ENCODE results near the gene SIX3. TPM values are rescaled to one million over a fixed set of nuclear protein-coding genes. Genes with fewer than 3 reads are reported as not detected.

The SIX3 gene
- total RNA-seq, 1 donor from 2014 or later: not detected

GRCh38 chr2:44962176-44962695 lies 20.7 kb downstream of the SIX3 start:
- Mint-ChIP-seq H3K9me3 (no peaks in the 10 kb centered on the region), H3K27me3 (peaks cover 25% of the 10 kb centered on the region), H3K4me1 (no peaks in the 10 kb centered on the region), H3K4me3 (no peak overlapping the region), H3K27ac (no peak overlapping the region), H3K36me3 (ENCODE audit: low read depth) (no peaks in the 10 kb centered on the region)
- no peak for DNase-seq
- intact Hi-C loops (cut with micrococcal nuclease): no loop called here

- intact Hi-C loops (cut with micrococcal nuclease): no loop called here
- H3K27ac Mint-ChIP-seq: no peak overlapping the region
- no peak overlapping the region for H3K4me3 Mint-ChIP-seq
- H3K4me1 Mint-ChIP-seq: no peaks in the 10 kb centered on the region
- H3K27me3 Mint-ChIP-seq: peaks cover 18% of the 10 kb centered on the region
- no peaks in the 10 kb centered on the region for H3K36me3 Mint-ChIP-seq (ENCODE audit: low read depth)
- no peaks in the 10 kb centered on the region for H3K9me3 Mint-ChIP-seq
- no peak for DNase-seq
Measured at GRCh38 chr2:44964752-44965236, 23.3 kb downstream of the SIX3 start.

GRCh38 chr2:44965684-44966083 lies 24.2 kb downstream of the SIX3 start:
- H3K4me3 Mint-ChIP-seq: no peak overlapping the region
- H3K36me3 Mint-ChIP-seq (ENCODE audit: low read depth): no peaks in the 10 kb centered on the region

GRCh38 chr2:44967056-44967455 lies 25.6 kb downstream of the SIX3 start:
- DNase-seq: no peak
- Mint-ChIP-seq H3K27ac (no peak overlapping the region), H3K27me3 (peaks cover 15% of the 10 kb centered on the region), H3K9me3 (no peaks in the 10 kb centered on the region), H3K4me1 (no peaks in the 10 kb centered on the region), H3K4me3 (no peak overlapping the region), H3K36me3 (ENCODE audit: low read depth) (no peaks in the 10 kb centered on the region)
- intact Hi-C loops (cut with micrococcal nuclease): no loop called here

More at GRCh38 chr2:44965684-44966083, 24.2 kb downstream of the SIX3 start:
- intact Hi-C loops (cut with micrococcal nuclease): no loop called here
- Mint-ChIP-seq H3K27me3 (peaks cover 15% of the 10 kb centered on the region), H3K9me3 (no peaks in the 10 kb centered on the region), H3K27ac (no peak overlapping the region), H3K4me1 (no peaks in the 10 kb centered on the region)
- no peak for DNase-seq

- Mint-ChIP-seq H3K4me1 (no peaks in the 10 kb centered on the region), H3K9me3 (no peaks in the 10 kb centered on the region), H3K27me3 (peaks cover 9% of the 10 kb centered on the region), H3K4me3 (no peak overlapping the region), H3K36me3 (ENCODE audit: low read depth) (no peaks in the 10 kb centered on the region), H3K27ac (no peak overlapping the region)
- intact Hi-C loops (cut with micrococcal nuclease): no loop called here
- no peak for DNase-seq
Measured at GRCh38 chr2:44967727-44968432, 26.4 kb downstream of the SIX3 start.

- H3K27ac Mint-ChIP-seq: no peak overlapping the region
- no peaks in the 10 kb centered on the region for H3K9me3 Mint-ChIP-seq
- DNase-seq: no peak
- peaks cover 2% of the 10 kb centered on the region for H3K27me3 Mint-ChIP-seq
- intact Hi-C loops (cut with micrococcal nuclease): no loop called here
- no peaks in the 10 kb centered on the region for H3K4me1 Mint-ChIP-seq
- no peaks in the 10 kb centered on the region for H3K36me3 Mint-ChIP-seq (ENCODE audit: low read depth)
- no peak overlapping the region for H3K4me3 Mint-ChIP-seq
Measured at GRCh38 chr2:44969936-44970335, 28.4 kb downstream of the SIX3 start.

GRCh38 chr2:44970846-44971450 lies 29.4 kb downstream of the SIX3 start:
- Mint-ChIP-seq H3K4me1 (no peaks in the 10 kb centered on the region), H3K4me3 (no peak overlapping the region), H3K27ac (no peak overlapping the region), H3K36me3 (ENCODE audit: low read depth) (no peaks in the 10 kb centered on the region), H3K27me3 (peaks cover 2% of the 10 kb centered on the region), H3K9me3 (no peaks in the 10 kb centered on the region)
- no peak for DNase-seq
- intact Hi-C loops (cut with micrococcal nuclease): no loop called here

GRCh38 chr2:44972771-44973535 lies 31.5 kb downstream of the SIX3 start:
- intact Hi-C loops (cut with micrococcal nuclease): no loop called here
- DNase-seq: no peak
- no peaks in the 10 kb centered on the region for H3K36me3 Mint-ChIP-seq (ENCODE audit: low read depth)
- no peaks in the 10 kb centered on the region for H3K4me1 Mint-ChIP-seq
- no peak overlapping the region for H3K4me3 Mint-ChIP-seq
- no peaks in the 10 kb centered on the region for H3K9me3 Mint-ChIP-seq
- H3K27ac Mint-ChIP-seq: no peak overlapping the region
- H3K27me3 Mint-ChIP-seq: peaks cover 3% of the 10 kb centered on the region

- no peak overlapping the region for H3K4me3 Mint-ChIP-seq
- no peak overlapping the region for H3K27ac Mint-ChIP-seq
- H3K36me3 Mint-ChIP-seq (ENCODE audit: low read depth): no peaks in the 10 kb centered on the region
- H3K4me1 Mint-ChIP-seq: no peaks in the 10 kb centered on the region
- no peaks in the 10 kb centered on the region for H3K9me3 Mint-ChIP-seq
- H3K27me3 Mint-ChIP-seq: peaks cover 5% of the 10 kb centered on the region
- DNase-seq: peak; percentile 58
- intact Hi-C loops (cut with micrococcal nuclease): no loop called here
Measured at GRCh38 chr2:44974064-44974715, 32.7 kb downstream of the SIX3 start.

GRCh38 chr2:44975571-44976450 lies 34.3 kb downstream of the SIX3 start:
- Mint-ChIP-seq H3K4me3 (peak overlapping the region; percentile 38), H3K9me3 (no peaks in the 10 kb centered on the region), H3K27me3 (peaks cover 7% of the 10 kb centered on the region), H3K36me3 (ENCODE audit: low read depth) (no peaks in the 10 kb centered on the region), H3K27ac (no peak overlapping the region), H3K4me1 (no peaks in the 10 kb centered on the region)
- intact Hi-C loops (cut with micrococcal nuclease): no loop called here
- peak; percentile 58 for DNase-seq

GRCh38 chr2:44979581-44979980 lies 38.1 kb downstream of the SIX3 start:
- Mint-ChIP-seq H3K36me3 (ENCODE audit: low read depth) (no peaks in the 10 kb centered on the region), H3K4me1 (peaks cover 4% of the 10 kb centered on the region), H3K4me3 (no peak overlapping the region), H3K27ac (no peak overlapping the region), H3K27me3 (peaks cover 13% of the 10 kb centered on the region), H3K9me3 (no peaks in the 10 kb centered on the region)
- intact Hi-C loops (cut with micrococcal nuclease): no loop called here
- no peak for DNase-seq

GRCh38 chr2:44980751-44981713 lies 39.5 kb downstream of the SIX3 start:
- no peak for DNase-seq
- Mint-ChIP-seq H3K36me3 (ENCODE audit: low read depth) (no peaks in the 10 kb centered on the region), H3K27ac (no peak overlapping the region), H3K4me1 (peaks cover 4% of the 10 kb centered on the region), H3K27me3 (peaks cover 13% of the 10 kb centered on the region), H3K4me3 (no peak overlapping the region), H3K9me3 (no peaks in the 10 kb centered on the region)
- intact Hi-C loops (cut with micrococcal nuclease): loop anchor here (1.0 kb wide), 2 partner anchors 513 to 597 kb away; no protein-coding TSS in a partner anchor
